GM18868 (cell line): ENCODE measurements around the gene ENGASE.

ENCODE experiments used
- ATAC-seq: cut with Tn5 transposase; IDR thresholded peaks from one replicate; pipeline ENCODE4 v1.9.1; 2021; ENCODE audit warnings: mild to moderate bottlenecking, moderate library complexity; ENCODE audit not compliant: unreplicated experiment

The ENGASE gene

GRCh38 chr17:79091226-79091670 lies 16.6 kb downstream of the ENGASE start:
- ATAC-seq, result no peak

GRCh38 chr17:79092567-79092966 lies 17.9 kb downstream of the ENGASE start:
- ATAC-seq, result no peak

- no peak for ATAC-seq
Measured at GRCh38 chr17:79093270-79093669, 18.6 kb downstream of the ENGASE start.

GRCh38 chr17:79094261-79094660 lies 19.6 kb downstream of the ENGASE start:
- no peak for ATAC-seq

GRCh38 chr17:79095345-79096055 lies 20.9 kb downstream of the ENGASE start:
- ATAC-seq, result no peak

GRCh38 chr17:79096477-79096876 lies 21.9 kb downstream of the ENGASE start:
- no peak for ATAC-seq

GRCh38 chr17:79097226-79098055 lies 22.8 kb downstream of the ENGASE start:
- no peak for ATAC-seq

- ATAC-seq, result no peak
Measured at GRCh38 chr17:79098282-79098867, 23.8 kb downstream of the ENGASE start.

- no peak for ATAC-seq
Measured at GRCh38 chr17:79100405-79100804, 25.8 kb downstream of the ENGASE start.

- no peak for ATAC-seq
Measured at GRCh38 chr17:79101111-79101673, 26.6 kb downstream of the ENGASE start.

- ATAC-seq, result no peak
Measured at GRCh38 chr17:79102214-79102613, 27.6 kb downstream of the ENGASE start.

GRCh38 chr17:79104898-79105600 lies 30.4 kb downstream of the ENGASE start:
- ATAC-seq, result no peak

GRCh38 chr17:79105937-79106336 lies 31.3 kb downstream of the ENGASE start:
- no peak for ATAC-seq

- no peak for ATAC-seq
Measured at GRCh38 chr17:79106958-79107357, 32.3 kb downstream of the ENGASE start.

- no peak for ATAC-seq
Measured at GRCh38 chr17:79107499-79108231, 33.0 kb downstream of the ENGASE start.

GRCh38 chr17:79108232-79108850 lies 33.7 kb downstream of the ENGASE start:
- no peak for ATAC-seq

- no peak for ATAC-seq
Measured at GRCh38 chr17:79108870-79109269, 34.2 kb downstream of the ENGASE start.

- no peak for ATAC-seq
Measured at GRCh38 chr17:79109584-79109983, 35.0 kb downstream of the ENGASE start.

GRCh38 chr17:79111097-79111496 lies 36.5 kb downstream of the ENGASE start:
- no peak for ATAC-seq

GRCh38 chr17:79112471-79112870 lies 37.8 kb downstream of the ENGASE start:
- ATAC-seq, result no peak
